Kidney (tissue), 14 donors: ENCODE measurements around the gene PDE4D. TPM values are rescaled to one million over a fixed set of nuclear protein-coding genes. Genes with fewer than 3 reads are reported as not detected.

ENCODE experiments used
- DNase-seq, 5 donors: peaks; one replicate each; pipeline ENCODE4 v3.0.0-alpha.2; 2013 to 2020
- FAIRE-seq: peaks from 2 replicates; lab custom pipeline; 2012; peaks lifted over from hg19 to GRCh38; lab: Jason Lieb, UNC
- H3K27ac ChIP-seq, 2 donors: one replicate each; pipeline ENCODE4 v1.7.0; 2013; ENCODE audit warnings: low read depth in 2 of 2, low read length in 2 of 2, inconsistent platforms in 1 of 2
- H3K27me3 ChIP-seq: one replicate; pipeline ENCODE4 v1.7.1; 2013; ENCODE audit warnings: low read length, inconsistent platforms; ENCODE audit not compliant: control insufficient read depth, insufficient read depth
- H3K36me3 ChIP-seq, 3 donors: one replicate each; pipeline versions ENCODE4 v1.7.0 to v1.7.1; 2013; ENCODE audit warnings: low read length in 3 of 3, control low read depth in 1 of 3, inconsistent platforms in 1 of 3; ENCODE audit not compliant: insufficient read depth in 3 of 3, control insufficient read depth in 2 of 3
- H3K4me1 ChIP-seq, 3 donors: one replicate each; pipeline versions ENCODE4 v1.7.0 to v1.7.1; 2013; ENCODE audit warnings: low read length in 3 of 3, inconsistent platforms in 1 of 3, low read depth in 1 of 3; ENCODE audit not compliant: control insufficient read depth in 2 of 3, insufficient read depth in 2 of 3
- H3K4me3 ChIP-seq, 3 donors: one replicate each; pipeline versions ENCODE4 v1.7.0 to v1.8.1; 2013; ENCODE audit warnings: low read length in 3 of 3, control low read depth in 1 of 3, inconsistent platforms in 1 of 3
- H3K9ac ChIP-seq, 3 donors: one replicate each; pipeline versions ENCODE4 v1.7.0 to v1.7.1; 2013; ENCODE audit warnings: low read length in 3 of 3, control low read depth in 1 of 3, inconsistent platforms in 1 of 3
- H3K9me3 ChIP-seq, 3 donors: one replicate each; pipeline versions ENCODE4 v1.7.0 to v1.7.1; 2013; ENCODE audit warnings: low read length in 3 of 3, control low read depth in 1 of 3, inconsistent platforms in 1 of 3; ENCODE audit not compliant: control insufficient read depth in 2 of 3, insufficient read depth in 1 of 3
- CTCF ChIP-seq: IDR thresholded peaks from 3 replicates; pipeline ENCODE4 v1.5.1; 2012; ENCODE audit warnings: mild to moderate bottlenecking, moderate library complexity, borderline replicate concordance; ENCODE audit not compliant: insufficient read depth; ENCODE audit errors: extremely low read depth
- intact Hi-C: fragments of 100-400 bp; cut with DNase I; formaldehyde crosslinking; loops from one replicate; pipeline ENCODE4 v1.11.1; 2022
- polyA plus RNA-seq: library from polyadenylated mRNA; stranded (reverse); fragments of 350-450 nt; fragmentation: Illumina TruSeq; extraction: RNeasy Lipid Tissue Mini Kit (QIAGEN cat#74804); gene quantifications from one replicate; pipeline ENCODE4 v1.2.3, GENCODE V29; 2014; ENCODE audit warnings: low read depth, low replicate concordance; ENCODE audit not compliant: insufficient read depth
- total RNA-seq: library from RNA; stranded (reverse); fragmentation: NEBNext Ultra II Directional; extraction: Animal tissue kit (Norgen Biotek cat#: 25700); gene quantifications from one replicate; pipeline ENCODE4 v1.2.1, GENCODE V29; 2021
- donor health status: control.
- donor health status: control.
- donor health status: control.
- donor health status: control.
- donor health status: control.
- donor health status: DM: yes; HTN: yes; CAD: no.
- donor health status: Normal renal cell carcinoma (clear cell type).

Gene PDE4D
- total and polyA plus RNA-seq, 2 donors from 2014 or later = 9.2 to 78.9 TPM

- no peak for TF ChIP-seq CTCF
- intact Hi-C loops = no loop called here
- FAIRE-seq = no peak
- DNase-seq = no peak
- Histone ChIP-seq H3K27ac (no peak overlapping the region), H3K9me3 (peaks cover 0 to 3% (median 0%) of the 10 kb centered on the region in 3 donors), H3K4me3 (no peak overlapping the region), H3K9ac (no peak overlapping the region), H3K36me3 (peaks cover 0 to 3% (median 3%) of the 10 kb centered on the region in 3 donors), H3K4me1 (peaks cover 0 to 1% (median 0%) of the 10 kb centered on the region in 3 donors), H3K27me3 (no peaks in the 10 kb centered on the region)
Measured at GRCh38 chr5:59198832-59199231, 694.7 kb downstream of the PDE4D start.

GRCh38 chr5:59198365-59198764 is 695.2 kb downstream of the PDE4D start:
- no peaks in the 10 kb centered on the region for H3K27me3 ChIP-seq
- DNase-seq = peak in 1 of 5 donors; percentile 30
- no peak overlapping the region for H3K4me3 ChIP-seq
- H3K27ac ChIP-seq = no peak overlapping the region
- peaks cover 0 to 3% (median 0%) of the 10 kb centered on the region in 3 donors for H3K9me3 ChIP-seq
- peaks cover 0 to 3% (median 3%) of the 10 kb centered on the region in 3 donors for H3K36me3 ChIP-seq
- FAIRE-seq = no peak
- peaks cover 0 to 2% (median 0%) of the 10 kb centered on the region in 3 donors for H3K4me1 ChIP-seq
- H3K9ac ChIP-seq = no peak overlapping the region
- intact Hi-C loops = no loop called here
- TF ChIP-seq CTCF = no peak

- TF ChIP-seq CTCF = no peak
- no peak overlapping the region for H3K27ac ChIP-seq
- intact Hi-C loops = no loop called here
Measured at GRCh38 chr5:59197911-59198310, 695.6 kb downstream of the PDE4D start.

More at GRCh38 chr5:59197911-59198310, 695.6 kb downstream of the PDE4D start:
- Histone ChIP-seq H3K9me3 (peaks cover 0 to 3% (median 0%) of the 10 kb centered on the region in 3 donors), H3K36me3 (peaks cover 0 to 3% (median 3%) of the 10 kb centered on the region in 3 donors), H3K27me3 (no peaks in the 10 kb centered on the region), H3K4me3 (no peak overlapping the region), H3K4me1 (peaks cover 0 to 2% (median 0%) of the 10 kb centered on the region in 3 donors), H3K9ac (no peak overlapping the region)
- DNase-seq (no peak), FAIRE-seq (no peak)
